ENCODE data around the gene CRIP3.
"Not testable (repeated sequence)": the region's sequence is repeated elsewhere in the genome, so short reads cannot be mapped to it uniquely, and the experiment has no call there.

The CRIP3 gene

GRCh38 chr6:43308101-43308989 lies at the start of gene CRIP3:
TSS of gene CRIP3 (minus strand) at chr6:43308826. CDS start at chr6:43308792, 34 bp downstream.
- DNase-seq = peak; percentile 26

DNA sequence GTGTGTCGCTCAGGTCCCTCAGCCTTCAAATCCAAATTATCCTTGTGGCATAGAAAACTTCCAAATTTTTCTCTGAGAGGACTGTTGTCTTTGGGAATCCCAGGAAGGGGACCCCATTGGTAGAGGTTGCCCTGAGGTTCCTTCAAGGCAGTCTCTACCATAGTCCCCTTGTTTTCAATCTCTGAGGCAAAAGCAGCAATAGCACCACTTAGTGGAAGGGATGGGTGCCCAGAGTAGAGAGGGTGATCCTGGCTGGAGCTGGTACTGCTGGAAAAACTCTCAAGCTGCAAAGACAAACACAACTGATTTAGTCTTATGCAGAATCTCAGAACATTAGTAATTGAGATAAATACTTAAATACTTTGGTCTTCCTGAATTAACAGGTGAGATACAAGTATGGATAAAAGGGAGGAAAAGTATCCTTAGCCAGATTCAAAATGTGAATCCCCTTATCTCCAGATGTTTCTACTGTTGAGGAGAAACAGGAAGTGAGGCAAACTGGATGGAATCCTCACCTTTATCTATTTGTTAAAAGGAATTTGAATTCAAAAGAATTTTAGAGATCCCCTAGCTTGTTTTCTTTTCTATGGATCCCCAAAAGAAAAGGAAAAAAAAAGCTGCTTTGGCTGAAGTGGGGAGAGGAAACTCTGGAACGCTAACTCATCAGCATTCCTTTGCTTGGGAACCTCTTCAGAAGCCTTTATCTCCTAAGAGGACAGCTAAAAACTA lies 47.4 kb upstream of the CRIP3 start:
- DNase-seq = no peak

DNA sequence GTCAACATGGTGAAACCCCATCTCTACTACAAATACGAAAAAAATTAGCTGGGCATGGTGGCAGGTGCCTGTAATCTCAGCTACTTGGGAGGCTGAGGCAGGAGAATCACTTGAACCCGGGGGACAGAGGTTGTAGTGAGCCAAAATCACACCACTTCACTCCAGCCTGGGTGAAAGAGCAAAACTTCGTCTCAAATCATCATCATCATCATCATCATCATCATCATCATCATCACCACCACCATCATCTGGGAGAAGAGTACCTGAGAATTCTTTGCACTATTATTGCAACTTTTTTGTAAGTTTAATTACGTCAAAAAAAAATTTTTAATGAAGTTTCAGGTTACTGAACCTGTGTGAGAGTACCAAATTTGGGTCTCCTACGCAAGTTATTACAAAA lies 43.3 kb upstream of the CRIP3 start:
- DNase-seq = not testable (repeated sequence)

DNA sequence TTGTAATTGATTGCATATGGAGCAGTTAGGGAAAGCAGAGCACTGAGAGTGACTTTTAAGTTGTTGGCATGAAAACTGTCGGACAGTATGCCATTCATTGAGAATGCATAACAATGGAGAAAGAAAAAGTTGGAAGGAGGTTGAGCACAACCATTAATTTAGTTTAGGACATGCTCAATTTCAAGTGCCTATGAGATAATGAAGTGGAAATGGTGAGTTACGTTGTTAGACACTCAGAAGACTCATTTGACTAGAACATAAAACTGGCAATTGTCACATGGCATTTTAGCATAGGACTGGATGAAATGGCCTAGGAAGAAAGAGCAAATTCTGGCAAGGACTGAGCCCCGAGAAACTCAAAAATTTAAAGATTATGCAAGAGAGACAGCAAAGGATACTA lies 38.8 kb upstream of the CRIP3 start:
- DNase-seq = no peak

DNA sequence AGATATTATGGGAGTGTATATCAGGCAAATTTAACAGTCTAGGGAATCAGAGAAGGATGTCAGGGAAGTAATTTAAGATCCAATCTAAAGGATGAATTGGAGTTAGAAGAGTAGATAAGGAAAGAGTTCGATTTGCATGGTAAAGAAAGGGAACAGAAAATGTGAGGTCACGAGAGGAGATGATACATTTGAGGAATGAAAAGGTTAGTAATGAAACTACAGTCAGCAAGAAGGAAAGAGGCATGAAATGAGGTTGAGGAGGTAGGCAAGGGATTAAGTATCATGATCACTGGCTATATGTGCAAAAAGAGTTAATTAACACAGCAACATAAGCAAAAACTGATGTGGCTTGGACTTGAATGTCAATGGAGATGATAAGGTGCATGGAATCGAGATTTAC lies 38.4 kb upstream of the CRIP3 start:
- DNase-seq = no peak

DNA sequence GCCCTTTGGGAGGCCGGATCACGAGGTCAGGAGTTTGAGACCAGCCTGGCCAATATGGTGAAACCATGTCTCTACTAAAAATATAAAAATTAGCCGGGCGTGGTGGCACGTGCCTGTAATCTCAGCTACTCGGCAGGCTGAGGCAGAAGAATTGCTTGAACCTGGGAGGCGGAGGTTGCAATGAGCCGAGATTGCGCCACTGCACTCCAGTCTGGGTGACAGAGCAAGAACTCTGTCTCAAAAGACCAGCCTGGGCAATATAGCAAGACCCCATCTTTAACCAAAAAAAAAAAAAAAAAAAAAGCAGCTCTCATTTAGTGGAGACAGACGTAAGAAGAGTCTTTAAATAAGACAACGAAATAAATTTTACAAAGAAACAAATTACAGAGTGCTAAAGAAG lies 37.6 kb upstream of the CRIP3 start:
- DNase-seq = not testable (repeated sequence)

- no peak for DNase-seq
These were observed 30.5 kb upstream of the CRIP3 start for GRCh38 chr6:43339168-43339567.

- no peak for DNase-seq
These were observed 29.6 kb upstream of the CRIP3 start for GRCh38 chr6:43338243-43338642.

DNA sequence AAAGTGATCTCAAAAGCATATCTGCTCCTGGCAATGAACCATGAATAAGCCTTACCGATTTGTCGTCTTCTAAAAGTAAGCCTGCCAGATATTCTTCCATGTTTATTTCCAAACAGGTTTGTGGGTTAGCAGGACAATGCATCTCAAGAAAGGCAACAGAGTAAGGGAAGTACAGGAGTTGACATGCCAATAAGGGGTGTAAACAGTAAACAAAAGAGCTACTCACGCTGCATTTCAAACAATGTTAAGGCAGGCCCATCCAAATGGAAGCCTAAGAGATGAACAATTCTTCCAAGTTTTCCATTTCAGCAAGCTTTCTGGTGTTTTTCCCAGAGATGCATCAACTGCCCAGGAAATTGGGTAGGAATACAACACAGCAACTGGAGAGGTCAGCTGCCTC lies 27.8 kb upstream of the CRIP3 start:
- DNase-seq = no peak

- DNase-seq = no peak
These were observed 26.8 kb upstream of the CRIP3 start for GRCh38 chr6:43335469-43335868.

- DNase-seq = peak; percentile 82
These were observed 26.0 kb upstream of the CRIP3 start for GRCh38 chr6:43334466-43335095.

DNA sequence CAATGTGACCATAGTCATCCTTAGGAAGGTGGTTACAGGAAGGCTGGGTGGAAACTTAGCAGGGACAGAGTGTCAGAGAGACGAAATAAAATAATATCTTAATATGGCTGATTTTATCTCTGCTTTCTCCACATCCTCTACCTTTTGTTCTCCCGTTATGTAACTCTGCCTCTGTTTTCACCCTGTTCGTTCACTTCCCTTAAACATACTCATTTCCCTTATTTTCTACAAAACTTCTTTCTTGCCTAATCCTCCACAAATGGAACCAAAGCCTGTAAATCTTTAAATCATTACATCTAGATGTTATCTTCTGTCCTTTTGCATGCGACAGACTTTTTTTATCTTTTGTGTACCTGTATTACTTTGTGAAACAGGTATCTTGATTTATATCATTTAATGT lies 23.3 kb upstream of the CRIP3 start:
- no peak for DNase-seq

DNA sequence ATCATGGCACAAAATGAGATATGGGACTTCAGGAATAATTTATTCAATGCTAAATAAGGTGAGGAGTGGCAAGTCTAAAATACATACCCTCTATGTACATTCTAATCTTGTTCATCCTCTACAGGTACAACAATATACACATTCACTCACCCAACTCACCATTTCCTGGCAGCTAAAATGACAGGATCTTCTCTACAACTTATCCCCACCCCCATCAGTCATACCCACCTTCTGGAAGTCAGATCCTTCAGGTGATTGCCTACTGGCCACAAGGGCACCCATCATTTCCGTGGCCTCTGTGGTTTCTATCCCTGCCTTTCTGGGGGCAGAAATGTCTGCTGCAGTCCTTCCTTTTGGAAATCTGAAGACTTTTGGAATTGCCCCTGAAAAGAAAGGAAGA lies 22.8 kb upstream of the CRIP3 start:
- no peak for DNase-seq

- DNase-seq = no peak
These were observed 19.9 kb upstream of the CRIP3 start for GRCh38 chr6:43328528-43328927.

GRCh38 chr6:43325876-43326275 lies 17.2 kb upstream of the CRIP3 start:
- peak; percentile 55 for DNase-seq

DNA sequence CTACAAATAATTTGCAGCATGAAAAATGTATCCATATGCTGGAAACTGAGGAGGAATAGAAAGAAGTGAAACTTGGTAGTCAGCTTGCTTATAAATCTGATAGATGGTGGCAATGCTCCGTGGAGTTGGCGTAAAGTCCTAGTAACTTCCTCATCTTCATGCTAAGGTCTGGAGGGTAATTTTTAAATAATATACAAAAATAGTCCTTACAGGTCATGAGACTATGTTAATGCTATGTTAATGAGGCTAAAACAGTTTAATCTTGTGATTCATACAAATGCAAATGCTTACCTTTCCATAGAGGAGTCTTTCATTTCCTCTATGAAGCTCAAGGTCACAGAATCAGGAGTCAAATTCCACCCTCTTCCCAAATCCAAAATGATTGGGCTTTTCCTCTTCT lies 9.4 kb upstream of the CRIP3 start:
- DNase-seq = no peak

DNA sequence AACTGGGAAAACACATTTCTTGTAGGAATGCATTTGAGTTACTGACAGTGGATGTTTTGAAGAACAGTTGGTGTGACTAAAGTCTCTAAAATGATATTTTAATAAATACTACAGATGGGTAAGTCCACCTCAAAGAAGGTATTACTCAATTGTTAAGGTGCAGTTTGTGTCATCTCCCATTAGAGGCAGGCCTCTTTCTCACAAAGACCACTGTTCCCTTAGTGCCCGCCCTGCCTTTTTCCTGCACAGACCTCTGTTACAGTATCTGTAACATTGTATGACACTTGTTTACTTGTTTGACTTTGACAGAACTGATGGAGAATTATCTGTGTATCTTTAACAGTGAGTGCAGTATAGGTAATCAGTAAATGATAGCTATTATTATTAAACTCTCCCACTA lies 5.2 kb upstream of the CRIP3 start:
- no peak for DNase-seq

DNA sequence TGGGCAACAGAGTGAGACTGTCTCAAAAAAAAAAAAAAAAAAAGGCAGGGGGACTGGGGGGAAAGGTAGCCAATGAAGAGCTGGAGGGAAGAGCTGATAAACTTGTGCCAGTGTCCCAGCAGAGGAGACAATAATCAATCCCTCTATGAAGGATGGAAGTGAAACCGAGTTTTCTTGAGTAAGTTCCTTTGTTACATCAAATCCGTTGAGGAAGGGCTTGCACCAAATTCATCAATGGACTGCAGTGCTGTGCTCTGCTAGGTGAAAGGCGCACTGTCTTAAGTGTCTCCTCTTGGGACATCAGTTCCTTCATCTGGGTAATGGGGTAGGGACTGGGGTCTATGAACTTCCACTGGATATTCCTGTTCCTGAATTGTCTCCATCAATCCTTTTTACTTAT lies 3.0 kb upstream of the CRIP3 start:
- no peak for DNase-seq

DNA sequence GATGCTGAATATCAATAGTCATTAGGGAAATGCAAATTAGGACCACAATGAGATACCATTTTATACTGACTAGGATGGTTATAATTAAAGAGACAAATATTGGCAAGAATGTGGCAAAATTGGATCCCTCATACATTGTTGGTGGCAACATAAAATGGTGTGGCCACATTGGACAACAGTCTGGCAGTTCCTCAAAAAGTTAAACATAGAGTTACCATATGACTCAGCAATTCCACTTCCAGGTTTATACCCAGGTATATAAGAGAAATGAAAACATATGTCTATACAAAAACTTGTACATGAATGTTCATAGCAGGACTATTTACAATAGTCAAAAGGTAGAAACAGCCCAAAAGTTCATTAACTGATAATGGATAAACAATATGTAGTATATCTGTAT lies 2.0 kb upstream of the CRIP3 start:
- peak; percentile 76 for DNase-seq

GRCh38 chr6:43310134-43310533 lies 1.5 kb upstream of the CRIP3 start:
- no peak for DNase-seq

DNA sequence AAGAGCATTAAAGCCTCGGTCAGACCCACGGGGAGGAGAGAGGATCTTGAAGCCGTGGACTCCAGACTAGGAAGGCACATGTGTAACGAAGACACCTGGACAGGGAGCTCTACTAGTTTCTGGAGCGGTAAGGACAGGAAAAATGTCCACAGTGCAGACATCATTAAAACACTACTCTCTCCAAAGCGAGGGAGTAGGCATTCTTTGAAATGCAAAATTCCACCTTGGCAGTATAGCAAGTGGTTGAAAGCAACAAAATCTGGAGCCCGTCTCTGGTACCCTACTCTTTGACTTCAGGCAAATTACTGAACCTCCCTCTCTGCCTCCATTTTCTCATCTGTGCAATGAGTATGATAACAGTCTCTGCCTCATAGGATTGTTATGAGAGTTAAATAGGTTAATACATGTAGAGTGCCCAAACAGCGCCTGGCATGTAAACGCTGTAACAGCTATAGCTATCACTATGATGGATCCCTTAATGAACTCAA lies 408 bp upstream of the CRIP3 start:
- DNase-seq = no peak

DNA sequence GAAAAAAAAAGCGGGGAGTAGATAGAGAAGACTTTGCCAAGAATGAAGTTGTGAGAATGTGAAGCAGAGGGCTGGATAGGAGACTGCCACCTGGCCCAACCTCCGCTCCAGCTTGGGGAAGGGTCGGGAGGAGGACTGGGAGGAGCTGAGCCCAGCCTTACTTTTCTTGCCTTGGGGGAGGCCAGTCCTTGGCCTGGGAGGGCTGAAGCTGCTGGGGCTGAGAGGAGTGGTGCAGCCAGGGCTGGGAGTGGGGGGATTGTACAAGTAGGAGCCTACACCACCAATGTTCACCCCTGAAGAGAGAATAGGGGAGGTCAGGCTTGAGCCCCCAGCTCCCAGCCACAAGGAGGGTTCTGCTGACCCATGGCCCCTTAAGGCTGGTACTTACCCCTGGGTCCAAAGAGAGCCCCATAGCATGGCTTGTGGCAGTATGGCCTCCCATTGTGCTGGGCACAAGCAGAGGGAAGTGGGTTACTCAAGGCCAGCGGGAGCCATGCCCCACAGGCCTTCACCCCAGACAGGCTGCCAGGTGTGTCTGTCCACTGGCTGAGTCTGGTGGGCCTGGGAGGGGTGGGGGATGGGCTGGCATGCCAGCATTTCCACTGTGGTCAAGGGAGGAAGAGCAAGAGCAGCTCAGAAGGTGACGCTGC lies 1.1 kb downstream of the CRIP3 start:
- DNase-seq = no peak

- DNase-seq = no peak
These were observed 2.5 kb downstream of the CRIP3 start for GRCh38 chr6:43306086-43306485.

Measured in OCI-M1 (cell line).